Stimulated activated CD8-positive, alpha-beta memory T cell treated with anti-CD3 and anti-CD28 coated beads, Interleukin-4, amount 100 ng/mL, for 4 hours (primary cell): ENCODE measurements around the gene ANKIB1.

Experiments
- DNase-seq, 2 donors: peaks; one replicate each; pipeline ENCODE4 v3.0.0-alpha.2; 2020; ENCODE audit warnings: low read depth in 2 of 2, low spot score in 1 of 2

Gene ANKIB1

GRCh38 chr7:92260248-92260781, 14.5 kb downstream of the ANKIB1 start:
- DNase-seq = no peak

DNA sequence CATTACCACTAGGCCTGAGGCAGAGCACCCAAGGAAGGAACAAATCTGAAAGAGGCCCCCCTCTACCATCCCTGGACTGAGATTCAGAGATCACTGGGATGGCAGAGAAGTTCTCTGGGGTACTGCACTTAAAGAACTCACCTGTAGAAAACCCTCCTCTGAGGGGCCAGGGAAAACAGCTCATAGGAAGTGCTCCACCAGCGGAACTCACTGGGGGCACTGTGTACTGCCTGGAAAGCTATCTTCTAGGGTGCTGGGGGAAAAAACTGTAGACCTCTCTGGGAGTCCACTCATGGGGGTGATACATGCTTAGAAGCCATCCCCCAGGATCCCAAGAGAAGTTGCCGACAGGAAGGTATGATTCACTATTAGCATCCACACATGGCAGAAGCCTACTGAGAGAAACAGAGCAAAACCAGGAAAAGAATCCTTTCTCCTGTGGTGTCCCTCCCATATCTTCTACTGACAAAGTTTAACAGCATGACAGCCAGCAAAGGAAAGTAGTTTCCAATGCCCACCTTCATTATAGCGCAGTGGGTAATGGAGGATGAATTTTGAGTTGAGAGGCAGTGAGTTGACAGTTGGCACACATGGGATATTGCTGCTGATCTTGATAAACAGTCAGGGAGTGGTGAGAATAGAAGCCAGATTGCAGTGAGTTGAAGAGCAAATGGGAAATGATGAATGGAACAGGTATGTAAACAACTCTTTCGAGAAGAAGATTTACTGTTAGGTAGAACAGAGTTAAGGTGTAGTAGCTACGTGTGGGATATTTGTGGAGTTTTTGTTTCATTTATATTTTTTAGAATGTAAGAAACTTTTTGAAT, 20.9 kb downstream of the ANKIB1 start:
- no peak for DNase-seq

- no peak for DNase-seq
Measured at GRCh38 chr7:92268921-92269320, 23.1 kb downstream of the ANKIB1 start.

DNA sequence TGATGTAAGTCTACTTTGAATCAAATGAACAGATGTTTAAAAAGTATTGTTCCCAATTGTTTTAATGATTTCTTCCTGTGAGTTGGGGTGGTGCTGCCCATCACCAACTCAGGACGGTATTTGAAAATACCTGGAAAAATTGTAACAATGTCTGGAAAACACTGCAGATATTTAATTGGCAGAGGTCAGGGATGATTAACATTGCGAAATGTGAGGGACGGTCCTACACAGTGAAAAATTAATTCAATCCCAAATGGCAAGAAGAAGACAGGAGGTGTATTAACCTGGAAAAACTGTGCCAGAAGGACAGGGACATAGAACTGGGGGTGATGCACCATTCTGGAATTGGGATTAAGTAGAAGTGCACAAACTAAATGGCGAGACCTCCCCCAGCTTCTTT, 29.6 kb downstream of the ANKIB1 start:
- no peak for DNase-seq

DNA sequence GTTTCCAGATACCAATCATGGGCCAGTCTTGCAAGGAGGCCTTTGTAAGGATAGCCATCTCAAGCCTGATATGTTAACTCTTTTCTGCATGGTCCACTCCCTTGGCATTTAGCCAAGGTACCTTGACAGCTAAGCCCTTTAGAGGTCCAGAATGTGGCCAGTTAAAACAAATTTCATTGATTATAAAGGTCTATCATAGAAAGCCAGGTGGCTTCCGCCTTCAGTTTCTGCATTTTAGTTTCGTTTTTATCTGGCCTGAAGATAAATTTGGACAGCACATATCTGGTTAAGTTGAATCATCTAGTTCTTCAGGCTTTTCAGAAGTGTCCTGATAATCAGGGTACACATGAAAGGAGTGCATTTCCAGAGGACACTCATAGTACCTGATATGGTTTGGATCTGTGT, 30.7 kb downstream of the ANKIB1 start:
- DNase-seq = no peak

DNA sequence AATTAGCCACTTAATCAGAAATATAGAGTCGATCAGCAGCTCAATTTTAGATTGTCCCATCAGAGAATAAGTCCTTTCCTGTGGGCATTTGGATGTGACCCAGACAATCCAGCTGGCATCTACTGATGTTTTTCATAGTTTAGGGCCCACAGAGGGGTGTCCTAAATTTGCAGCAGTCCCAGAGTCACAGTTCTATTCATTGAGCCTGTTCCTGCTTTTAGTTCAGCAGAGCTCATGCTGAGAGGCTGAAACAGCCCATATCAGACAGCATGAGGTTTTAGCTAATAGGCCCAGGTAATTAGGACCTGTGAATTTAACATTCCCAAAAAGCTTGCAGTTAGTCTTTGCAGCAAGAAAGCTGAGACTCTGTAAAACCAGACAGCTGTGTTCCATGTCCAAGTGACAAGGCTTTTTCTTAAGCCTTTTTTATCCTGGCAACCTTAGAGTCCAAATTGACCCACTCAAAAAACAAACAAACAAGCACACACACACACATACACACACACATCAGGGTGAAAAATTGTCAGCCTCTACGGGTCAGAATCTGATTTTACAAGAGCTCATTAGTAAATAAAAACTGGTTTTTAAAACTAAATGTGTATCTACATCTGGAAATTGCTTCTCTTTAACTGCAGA, 33.7 kb downstream of the ANKIB1 start:
- no peak for DNase-seq

- no peak for DNase-seq
Measured at GRCh38 chr7:92281031-92281430, 35.3 kb downstream of the ANKIB1 start.

DNA sequence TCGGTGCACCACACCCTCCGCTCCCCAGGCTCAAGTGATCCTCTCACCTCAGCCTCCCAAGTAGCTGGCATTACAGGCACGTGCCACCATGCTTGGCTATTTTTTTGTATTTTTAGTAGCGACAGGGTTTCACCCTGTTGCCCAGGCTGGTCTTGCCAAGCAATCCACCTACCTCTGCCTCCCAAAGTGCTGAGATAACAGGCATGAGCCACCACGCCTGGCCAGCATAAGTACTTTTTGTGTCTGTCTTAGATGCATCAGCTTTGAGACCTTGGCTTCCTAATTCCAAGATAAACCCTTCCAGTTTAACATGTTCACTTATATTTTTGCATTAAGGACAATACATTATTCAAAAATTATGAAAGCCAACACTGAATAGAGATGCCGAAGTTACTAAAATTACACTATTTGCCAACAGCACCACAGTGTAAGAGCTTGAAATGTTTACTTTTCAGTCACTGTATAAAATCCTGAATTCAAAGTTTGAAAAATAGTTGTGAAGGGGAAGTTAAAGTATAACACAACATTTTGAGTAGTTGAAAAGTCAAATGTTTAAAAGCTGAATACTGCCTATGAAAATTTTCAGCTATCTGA, 36.5 kb downstream of the ANKIB1 start:
- no peak for DNase-seq

GRCh38 chr7:92282930-92283329, 37.2 kb downstream of the ANKIB1 start:
- DNase-seq = no peak

- no peak for DNase-seq
Measured at GRCh38 chr7:92289321-92289720, 43.5 kb downstream of the ANKIB1 start.

GRCh38 chr7:92292981-92293380, 47.2 kb downstream of the ANKIB1 start:
- no peak for DNase-seq

- DNase-seq = no peak
Measured at GRCh38 chr7:92293896-92294590, 48.3 kb downstream of the ANKIB1 start.

GRCh38 chr7:92295391-92295790, 49.6 kb downstream of the ANKIB1 start:
- no peak for DNase-seq

GRCh38 chr7:92296235-92296634, 50.5 kb downstream of the ANKIB1 start:
- DNase-seq = no peak

DNA sequence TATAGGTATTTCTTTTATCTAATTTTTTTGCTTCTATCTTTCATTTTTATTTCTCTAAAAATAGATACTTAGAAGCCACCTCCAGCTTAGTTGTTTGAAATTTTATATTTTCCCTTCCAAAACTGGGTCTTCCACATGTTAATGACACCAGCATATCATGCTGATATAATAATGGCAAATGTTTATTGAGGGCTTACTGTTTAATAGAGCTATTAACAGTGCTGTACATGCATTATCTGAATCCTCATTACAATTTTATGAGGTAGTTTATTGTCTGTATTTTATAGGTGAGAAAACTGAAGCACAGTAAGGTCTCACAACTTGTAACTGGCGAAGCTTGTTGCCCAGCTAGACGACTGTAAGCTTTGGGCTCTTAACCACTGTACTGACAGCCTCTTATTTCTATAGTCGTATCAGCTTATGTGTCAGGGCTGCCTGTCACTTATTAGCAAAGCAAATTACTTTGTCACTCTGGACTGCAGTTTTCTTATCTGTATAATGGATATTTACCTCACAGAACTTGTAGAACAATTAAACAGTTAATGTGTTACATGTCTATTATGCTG, 51.2 kb downstream of the ANKIB1 start:
- DNase-seq = no peak

GRCh38 chr7:92297736-92298135, 52.0 kb downstream of the ANKIB1 start:
- no peak for DNase-seq

DNA sequence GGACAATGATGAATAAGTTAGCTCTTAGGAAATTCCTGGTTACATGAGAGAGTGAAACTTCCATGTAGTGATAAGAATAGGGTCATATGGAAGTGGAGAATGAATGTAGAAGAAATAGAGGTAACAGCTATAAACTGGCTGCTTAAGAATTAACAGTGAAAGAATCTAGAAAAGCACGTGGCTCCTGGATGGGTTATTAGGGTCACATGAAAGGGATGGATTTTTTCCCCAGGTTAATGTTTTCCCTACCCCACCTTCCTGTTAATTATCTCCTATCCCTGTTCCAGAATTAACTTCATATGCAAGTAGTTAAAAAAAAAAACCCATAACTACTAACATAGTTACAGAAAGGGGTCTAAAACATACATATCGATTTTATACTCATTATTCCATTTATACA, 58.0 kb downstream of the ANKIB1 start:
- no peak for DNase-seq

GRCh38 chr7:92304406-92304893, 58.7 kb downstream of the ANKIB1 start:
- no peak for DNase-seq

DNA sequence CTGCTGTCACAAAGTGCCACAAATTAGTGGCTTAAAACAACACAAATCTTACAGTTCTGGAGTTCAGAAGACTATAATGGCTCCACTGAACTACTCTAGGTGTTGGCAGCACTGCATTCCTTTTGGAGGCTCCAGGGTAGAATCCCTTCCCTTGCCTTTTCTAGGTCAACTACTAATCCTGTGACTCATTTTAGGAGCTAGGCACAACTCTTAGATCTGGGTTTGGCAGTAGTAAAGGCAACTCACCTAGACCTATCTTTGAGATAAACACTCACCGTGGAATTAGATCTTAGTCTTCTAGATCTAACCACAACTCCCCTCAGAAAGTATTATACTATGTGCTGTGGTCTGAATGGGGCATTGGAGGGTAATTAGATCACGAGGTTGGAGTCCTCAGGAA, 60.4 kb downstream of the ANKIB1 start:
- DNase-seq = no peak

- DNase-seq = no peak
Measured at GRCh38 chr7:92313055-92313454, 67.3 kb downstream of the ANKIB1 start.

GRCh38 chr7:92319243-92319642, 73.5 kb downstream of the ANKIB1 start:
- no peak for DNase-seq
